Endodermal cell (in vitro differentiated cells): ENCODE measurements around the gene PGC. TPM values are rescaled to one million over a fixed set of nuclear protein-coding genes. Genes with fewer than 3 reads are reported as not detected.
A peak's percentile ranks its signal among the peaks of the same experiment; 100 is the strongest.

Source experiments
- DNase-seq: peaks from one replicate; pipeline ENCODE4 v3.0.0-alpha.2; 2017
- H3K27ac ChIP-seq: 2 replicates; pipeline ENCODE4 v1.5.1; 2013; ENCODE audit warnings: mild to moderate bottlenecking, low read depth, low read length, moderate library complexity
- H3K27me3 ChIP-seq: 2 replicates; pipeline ENCODE4 v1.6.1; 2013; ENCODE audit warnings: mild to moderate bottlenecking, low read length, moderate library complexity; ENCODE audit not compliant: insufficient read depth, control insufficient read depth, poor library complexity, severe bottlenecking
- H3K36me3 ChIP-seq: 2 replicates; pipeline ENCODE4 v1.7.0; 2013; ENCODE audit warnings: mild to moderate bottlenecking, low read length, moderate library complexity; ENCODE audit not compliant: control insufficient read depth, insufficient read depth
- H3K4me1 ChIP-seq: one replicate; pipeline ENCODE4 v1.7.0; 2013; ENCODE audit warnings: low read length; ENCODE audit not compliant: control insufficient read depth, insufficient read depth
- H3K4me3 ChIP-seq: 2 replicates; pipeline ENCODE4 v1.5.1; 2013; ENCODE audit warnings: mild to moderate bottlenecking, low read length, moderate library complexity
- H3K9ac ChIP-seq: 2 replicates; pipeline ENCODE4 v1.6.1; 2013; ENCODE audit warnings: mild to moderate bottlenecking, low read length, moderate library complexity; ENCODE audit not compliant: poor library complexity, severe bottlenecking; ENCODE audit errors: extremely low read depth
- H3K9me3 ChIP-seq: 2 replicates; pipeline ENCODE4 v1.6.1; 2013; ENCODE audit warnings: mild to moderate bottlenecking, low read length, moderate library complexity; ENCODE audit not compliant: control insufficient read depth
- H3K27ac Mint-ChIP-seq: 2 replicates; pipeline ENCODE4 v1.8.0; 2020; ENCODE audit warnings: mixed read lengths
- H3K27me3 Mint-ChIP-seq: 2 replicates; pipeline ENCODE4 v1.8.0; 2021; ENCODE audit warnings: mild to moderate bottlenecking, mixed read lengths; ENCODE audit not compliant: insufficient read depth
- H3K36me3 Mint-ChIP-seq: 2 replicates; pipeline ENCODE4 v1.8.0; 2020; ENCODE audit warnings: low read depth, mixed read lengths
- H3K4me1 Mint-ChIP-seq: 2 replicates; pipeline ENCODE4 v1.8.0; 2020; ENCODE audit warnings: mixed read lengths
- H3K4me3 Mint-ChIP-seq: 2 replicates; pipeline ENCODE4 v1.8.0; 2020; ENCODE audit warnings: mild to moderate bottlenecking, moderate library complexity, mixed read lengths
- H3K9me3 Mint-ChIP-seq: 2 replicates; pipeline ENCODE4 v1.8.0; 2020; ENCODE audit warnings: mild to moderate bottlenecking, mixed read lengths
- CTCF ChIP-seq: fragments of 200-600 bp; sonication (generic); conservative IDR thresholded peaks from 2 replicates; pipeline ENCODE4 v1.5.0; 2021; ENCODE audit warnings: antibody characterized with exemption, mild to moderate bottlenecking
- WGBS, 2 experiments: methylation state at CpG; one replicate each; pipeline versions ENCODE4 v1.1.5 to v1.1.7; 2013; ENCODE audit warnings: missing lambda C conversion rate in 2 of 2, mixed read lengths in 1 of 2; ENCODE audit not compliant: insufficient coverage in 1 of 2, insufficient read length in 1 of 2; 5-methylcytosine and 5-hydroxymethylcytosine counted together
- total RNA-seq, 2 donors: library from RNA; stranded (reverse); fragmentation: NEBNext Ultra II Directional in 1 of 2; extraction: Animal tissue kit (Norgen Biotek cat#: 25700) in 1 of 2; gene quantifications; 2 replicates in 1 of 2; 3 replicates in 1 of 2; pipeline ENCODE4 v1.2.1, GENCODE V29; 2021

PGC gene
- total RNA-seq, 2 donors from 2014 or later, result not detected

GRCh38 chr6:41702771-41703494 is 44.3 kb downstream of the PGC start:
- 84 to 87% methylated on average over 7 to 14 of the region's 14 CpGs for WGBS, 2 experiments
- Mint-ChIP-seq H3K9me3 (no peaks in the 10 kb centered on the region), H3K4me3 (no peak overlapping the region), H3K36me3 (no peaks in the 10 kb centered on the region), H3K27me3 (peaks cover 3% of the 10 kb centered on the region), H3K27ac (no peak overlapping the region), H3K4me1 (peaks cover 11% of the 10 kb centered on the region)
- H3K27ac ChIP-seq, result no peak overlapping the region
- no peak overlapping the region for H3K9ac ChIP-seq
- no peaks in the 10 kb centered on the region for H3K27me3 ChIP-seq
- no peak for DNase-seq
- no peak for TF ChIP-seq CTCF
- no peak overlapping the region for H3K4me3 ChIP-seq
- H3K4me1 ChIP-seq, result no peaks in the 10 kb centered on the region
- H3K9me3 ChIP-seq, result no peaks in the 10 kb centered on the region
- H3K36me3 ChIP-seq, result no peaks in the 10 kb centered on the region

GRCh38 chr6:41702089-41702745 is 45.0 kb downstream of the PGC start:
- no peak for DNase-seq
- 93 to 97% methylated on average over 8 to 10 of the region's 10 CpGs for WGBS, 2 experiments
- TF ChIP-seq CTCF, result no peak
- peaks cover 2% of the 10 kb centered on the region for H3K27me3 Mint-ChIP-seq
- H3K27ac Mint-ChIP-seq, result no peak overlapping the region
- H3K4me1 Mint-ChIP-seq, result peaks cover 11% of the 10 kb centered on the region
- Histone ChIP-seq H3K9ac (no peak overlapping the region), H3K9me3 (no peaks in the 10 kb centered on the region), H3K27me3 (no peaks in the 10 kb centered on the region), H3K27ac (no peak overlapping the region), H3K4me3 (no peak overlapping the region), H3K4me1 (no peaks in the 10 kb centered on the region), H3K36me3 (no peaks in the 10 kb centered on the region)
- no peak overlapping the region for H3K4me3 Mint-ChIP-seq
- no peaks in the 10 kb centered on the region for H3K9me3 Mint-ChIP-seq
- H3K36me3 Mint-ChIP-seq, result no peaks in the 10 kb centered on the region

- Mint-ChIP-seq H3K9me3 (no peaks in the 10 kb centered on the region), H3K4me1 (peaks cover 11% of the 10 kb centered on the region), H3K27ac (peak overlapping the region; percentile 64), H3K36me3 (no peaks in the 10 kb centered on the region), H3K4me3 (no peak overlapping the region), H3K27me3 (peaks cover 2% of the 10 kb centered on the region)
- Histone ChIP-seq H3K9me3 (no peaks in the 10 kb centered on the region), H3K4me1 (no peaks in the 10 kb centered on the region), H3K27me3 (no peaks in the 10 kb centered on the region), H3K27ac (peak overlapping the region; percentile 22), H3K9ac (no peak overlapping the region), H3K4me3 (no peak overlapping the region), H3K36me3 (no peaks in the 10 kb centered on the region)
- peak; percentile 49 for TF ChIP-seq CTCF
- 79 to 82% methylated on average over 13 to 20 of the region's 20 CpGs for WGBS, 2 experiments
- DNase-seq, result peak; percentile 77
Measured at GRCh38 chr6:41700463-41701347, 46.5 kb downstream of the PGC start.
